ENCODE data around the gene CBARP.

CBARP gene

DNA sequence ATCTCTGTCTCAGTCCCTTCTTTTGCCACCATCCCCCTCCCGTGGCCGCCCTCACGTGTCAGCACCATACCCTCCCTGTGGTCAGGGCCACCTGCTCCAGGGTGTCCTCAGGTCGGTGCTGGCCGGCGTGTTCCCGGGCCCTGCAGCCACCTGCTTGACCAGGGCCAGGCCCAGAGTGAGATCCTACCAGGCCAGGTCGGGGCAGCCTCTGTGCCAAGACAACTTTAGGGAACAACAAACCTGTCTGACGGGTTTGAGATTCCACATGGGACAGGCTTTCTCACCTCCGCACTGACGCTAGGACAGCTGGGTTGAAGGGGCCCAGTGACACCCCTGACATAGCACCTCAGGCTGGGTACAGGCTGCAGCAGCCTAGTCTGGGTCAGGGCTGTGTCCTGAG, 56.2 kb downstream of the CBARP start:
- no peak overlapping the region for H3K4me3 ChIP-seq (ENCODE audit: low read length)
- no peak for TF ChIP-seq ZNF274 (IDR thresholded peaks at IDR 0.05; ENCODE audit: low read depth, low read length)
